B cell (primary cell): ENCODE measurements around the gene TIMP2.

Experiments used
- CTCF ChIP-seq: fragments of 200-600 bp; IDR thresholded peaks from one replicate; pipeline ENCODE4 v1.8.0; 2022; ENCODE audit warnings: antibody characterized with exemption, mild to moderate bottlenecking
- EZH2 ChIP-seq: IDR thresholded peaks from 2 replicates; pipeline ENCODE4 v1.6.1; 2012; ENCODE audit warnings: borderline replicate concordance, low read depth, mild to moderate bottlenecking, moderate library complexity, low read length; ENCODE audit not compliant: insufficient read depth, poor library complexity, severe bottlenecking

GRCh38 chr17:78878871-78879527, 46.2 kb downstream of the TIMP2 start:
- no peak for TF ChIP-seq CTCF
- TF ChIP-seq EZH2 = no peak
